Stomach (tissue), 9 donors: ENCODE measurements around the gene CNR2. TPM values are rescaled to one million over a fixed set of nuclear protein-coding genes. Genes with fewer than 3 reads are reported as not detected.
"Not testable (repeated sequence)": the region's sequence is repeated elsewhere in the genome, so short reads cannot be mapped to it uniquely, and the experiment has no call there.

Experiments used
- DNase-seq, 2 donors: peaks; one replicate each; pipeline versions ENCODE4 v3.0.0 to v3.0.0-alpha.2; 2013 to 2019
- H3K27ac ChIP-seq, 5 donors: fragments of 200-600 bp in 4 of 5; sonication (generic) in 4 of 5; one replicate each; pipeline ENCODE4 v1.5.1; 2013 to 2019; ENCODE audit warnings: mild to moderate bottlenecking in 1 of 5, moderate library complexity in 1 of 5
- H3K27me3 ChIP-seq, 3 donors: fragments of 200-600 bp; sonication (generic); one replicate each; pipeline ENCODE4 v1.5.1; 2017 to 2019; ENCODE audit warnings: mixed run types in 1 of 3
- H3K36me3 ChIP-seq, 4 donors: fragments of 200-600 bp; sonication (generic); 1 replicate in 3 of 4; 2 replicates in 1 of 4; pipeline ENCODE4 v1.5.1; 2016 to 2019
- H3K4me1 ChIP-seq, 4 donors: fragments of 200-600 bp; sonication (generic); one replicate each; pipeline ENCODE4 v1.5.1; 2016 to 2019
- H3K4me3 ChIP-seq, 4 donors: fragments of 200-600 bp; sonication (generic) in 3 of 4; one replicate each; pipeline ENCODE4 v1.5.1; 2016 to 2019; ENCODE audit warnings: mild to moderate bottlenecking in 1 of 4
- H3K9me3 ChIP-seq, 4 donors: fragments of 200-600 bp; sonication (generic); one replicate each; pipeline ENCODE4 v1.5.1; 2016 to 2019
- CTCF ChIP-seq, 7 experiments: fragments of 450-650 bp in 4 of 7; fragments of 200-600 bp in 3 of 7; sonication (generic) in 3 of 7; IDR thresholded peaks; one replicate each; pipeline ENCODE4 v1.5.1; 2016 to 2019; ENCODE audit warnings: antibody characterized with exemption in 7 of 7, control low read depth in 2 of 7, mild to moderate bottlenecking in 1 of 7
- EP300 ChIP-seq: sonication (generic); formaldehyde crosslinking; IDR thresholded peaks from one replicate; pipeline ENCODE4 v1.6.1; 2017; ENCODE audit warnings: antibody characterized with exemption
- POLR2A ChIP-seq, 4 donors: fragments of 450-650 bp; IDR thresholded peaks; one replicate each; pipeline ENCODE4 v1.6.1; 2016; ENCODE audit warnings: antibody characterized with exemption in 4 of 4, control low read depth in 2 of 4, mild to moderate bottlenecking in 1 of 4, moderate library complexity in 1 of 4
- POLR2AphosphoS5 ChIP-seq, 3 donors: sonication (generic); formaldehyde crosslinking; IDR thresholded peaks; one replicate each; pipeline ENCODE4 v1.6.1; 2016; ENCODE audit warnings: antibody characterized with exemption in 3 of 3
- WGBS, 5 donors: extraction: QIAGEN DNeasy Blood & Tissue Kit in 3 of 5; methylation state at CpG; one replicate each; pipeline versions ENCODE4 v1.1.5 to v1.1.7; 2013 to 2018; 5-methylcytosine and 5-hydroxymethylcytosine counted together
- intact Hi-C: fragments of 100-400 bp; cut with DNase I; formaldehyde crosslinking; loops from one replicate; pipeline ENCODE4 v1.15.1; 2023; ENCODE audit warnings: low total_unique reads
- polyA plus RNA-seq, 3 donors: library from polyadenylated mRNA; stranded (reverse); fragments of 200-250 nt; gene quantifications; one replicate each; pipeline ENCODE4 v1.2.3, GENCODE V29; 2013
- total RNA-seq, 5 donors: library from RNA; depleted of rRNA; stranded (reverse); fragments of >200 nt; gene quantifications; one replicate each; pipeline versions ENCODE4 v1.1.0 to v1.2.3, GENCODE V29; 2014 to 2016
- donor health status: healthy with polysubstance abuse.
- donor health status: Bipolar disorder and iron deficiency.
- donor health status: healthy.

The CNR2 gene
- total and polyA plus RNA-seq, 8 donors = 0.18 to 0.23 TPM; not detected in 6

DNA sequence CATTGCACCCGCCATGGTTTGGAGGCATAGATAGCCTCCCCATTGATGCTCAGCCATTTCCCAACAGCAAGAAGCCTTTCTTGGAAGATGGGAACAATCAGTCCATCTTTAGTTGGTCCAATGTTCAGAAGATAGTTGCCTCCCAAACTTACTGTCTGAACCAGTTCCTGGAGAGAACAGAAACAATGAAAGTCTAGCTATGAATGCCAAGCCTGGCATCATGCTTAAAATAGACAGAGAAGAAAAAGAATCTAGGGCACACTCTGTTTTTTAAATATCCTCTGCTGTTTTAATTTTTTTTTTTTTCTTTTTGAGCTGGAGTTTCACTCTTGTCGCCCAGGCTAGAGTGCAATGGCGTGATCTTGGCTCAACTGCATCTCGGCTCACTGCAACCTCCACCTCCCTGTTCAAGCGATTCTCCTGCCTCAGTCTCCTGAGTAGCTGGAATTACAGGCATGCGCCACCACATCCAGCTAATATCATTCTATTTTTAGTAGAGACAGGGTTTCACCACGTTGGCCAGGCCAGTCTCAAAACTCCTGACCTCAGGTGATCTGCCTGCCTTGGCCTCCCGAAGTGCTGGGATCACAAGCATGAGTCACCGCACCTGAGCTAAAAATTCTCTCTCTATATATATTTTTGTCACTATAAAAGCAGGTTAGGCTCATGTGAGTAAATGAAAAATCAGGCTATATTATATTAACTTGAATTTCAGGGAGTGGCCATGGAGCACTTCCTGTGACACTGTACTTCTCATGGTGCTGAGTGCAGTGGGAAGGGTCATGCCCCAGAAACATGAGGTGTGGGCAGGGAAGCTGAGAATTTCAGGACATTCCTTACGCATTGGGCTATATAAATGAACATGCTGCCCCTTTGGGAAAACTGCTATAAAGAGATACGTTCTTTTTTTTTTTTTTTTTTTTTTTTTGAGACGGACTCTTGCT, 64.2 kb downstream of the CNR2 start:
- DNase-seq = no peak
- Histone ChIP-seq H3K27me3 (no peaks in the 10 kb centered on the region), H3K36me3 (peaks cover 35 to 74% (median 66%) of the 10 kb centered on the region in 4 donors), H3K27ac (no peak overlapping the region), H3K4me3 (no peak overlapping the region), H3K9me3 (peaks cover 0 to 6% (median 2%) of the 10 kb centered on the region in 4 donors), H3K4me1 (no peaks in the 10 kb centered on the region)
- no peak for TF ChIP-seq EP300
- TF ChIP-seq POLR2A (IDR thresholded peaks at IDR 0.05) = no peak
- no peak for TF ChIP-seq POLR2AphosphoS5 (IDR thresholded peaks at IDR 0.05)
- TF ChIP-seq CTCF (IDR thresholded peaks at IDR 0.05) = no peak
- intact Hi-C loops = no loop called here
- WGBS, 5 donors = 84 to 94% (median 89%) methylated on average over 11 to 12 of the region's 12 CpGs

GRCh38 chr1:23847482-23848095, 65.6 kb downstream of the CNR2 start:
- WGBS, 5 donors = 90 to 100% (median 96%) methylated on average over 2 of the region's 2 CpGs
- H3K4me1 ChIP-seq, DNase-seq, H3K4me3 ChIP-seq, H3K27me3 ChIP-seq, H3K9me3 ChIP-seq, H3K27ac ChIP-seq, intact Hi-C loops: not testable (repeated sequence)
- H3K36me3 ChIP-seq = peaks cover 35 to 69% (median 67%) of the 10 kb centered on the region in 4 donors

DNA sequence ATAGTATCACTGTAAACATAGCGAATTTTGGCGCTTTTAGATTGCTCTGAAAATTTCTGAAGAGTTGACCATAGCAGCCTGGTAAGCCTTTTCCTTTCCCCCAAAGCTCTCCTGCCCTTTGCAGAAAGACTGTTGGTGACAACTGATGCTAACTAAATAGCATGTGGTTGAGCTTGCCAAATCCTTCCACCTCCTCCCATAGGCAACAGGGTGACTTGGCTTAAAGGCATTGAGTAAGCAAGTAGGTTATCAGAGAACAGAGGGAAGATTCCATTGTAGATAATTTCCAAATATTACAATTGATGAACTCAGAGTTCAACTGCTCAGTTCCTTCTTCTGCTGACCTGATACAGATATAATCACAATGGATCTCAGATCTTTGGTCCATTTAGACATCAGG, 68.0 kb downstream of the CNR2 start:
- H3K36me3 ChIP-seq = peaks cover 35 to 55% (median 53%) of the 10 kb centered on the region in 4 donors
- DNase-seq = no peak
- H3K27me3 ChIP-seq = no peaks in the 10 kb centered on the region
- TF ChIP-seq POLR2A (IDR thresholded peaks at IDR 0.05) = no peak
- no peak for TF ChIP-seq POLR2AphosphoS5 (IDR thresholded peaks at IDR 0.05)
- no peak for TF ChIP-seq EP300
- TF ChIP-seq CTCF (IDR thresholded peaks at IDR 0.05) = no peak
- WGBS, 5 donors = 93 to 98% (median 93%) methylated on average over 2 of the region's 2 CpGs
- peaks cover 0 to 6% (median 2%) of the 10 kb centered on the region in 4 donors for H3K9me3 ChIP-seq
- intact Hi-C loops = no loop called here
- no peak overlapping the region for H3K4me3 ChIP-seq
- no peak overlapping the region for H3K27ac ChIP-seq
- no peaks in the 10 kb centered on the region for H3K4me1 ChIP-seq

DNA sequence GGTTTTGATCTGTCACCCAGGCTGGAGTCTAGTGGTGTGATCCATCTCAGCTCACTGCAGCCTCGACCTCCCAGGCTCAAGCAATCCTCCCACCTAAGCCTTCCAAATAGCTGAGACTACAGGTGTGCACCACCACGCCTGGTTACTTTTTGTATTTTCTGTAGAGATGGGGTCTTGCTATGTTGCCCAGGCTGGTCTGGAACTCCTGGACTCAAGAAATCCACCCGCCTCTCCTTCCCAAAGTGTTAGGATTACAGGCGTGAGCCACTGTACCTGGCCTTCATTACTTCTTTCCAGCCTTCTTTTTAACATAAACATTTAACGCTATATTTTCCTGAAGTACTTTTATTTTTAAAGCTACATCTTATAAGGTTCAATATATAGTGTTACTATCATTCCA, 69.5 kb downstream of the CNR2 start:
- DNase-seq = no peak
- Histone ChIP-seq H3K4me3 (no peak overlapping the region), H3K36me3 (peaks cover 35 to 49% (median 44%) of the 10 kb centered on the region in 4 donors), H3K4me1 (peaks cover 0 to 5% (median 3%) of the 10 kb centered on the region in 4 donors), H3K27me3 (no peaks in the 10 kb centered on the region), H3K27ac (no peak overlapping the region), H3K9me3 (peaks cover 0 to 6% (median 2%) of the 10 kb centered on the region in 4 donors)
- no peak for TF ChIP-seq POLR2A (IDR thresholded peaks at IDR 0.05)
- no peak for TF ChIP-seq POLR2AphosphoS5 (IDR thresholded peaks at IDR 0.05)
- TF ChIP-seq EP300 = no peak
- TF ChIP-seq CTCF (IDR thresholded peaks at IDR 0.05) = no peak
- WGBS, 5 donors = 85 to 97% (median 93%) methylated on average over 5 of the region's 5 CpGs
- intact Hi-C loops = no loop called here
